SK-N-MC (cell line): ENCODE results near the gene ACSM5.
"Not testable (repeated sequence)": the region's sequence is repeated elsewhere in the genome, so short reads cannot be mapped to it uniquely, and the experiment has no call there.

Source experiments
- DNase-seq: peaks from one replicate; pipeline ENCODE4 v3.0.0-alpha.2; 2011; ENCODE audit warnings: low read depth, low spot score
- H3K27ac ChIP-seq: fragments of 200-600 bp; sonication (generic); 2 replicates; pipeline ENCODE4 v1.5.1; 2016; ENCODE audit warnings: mixed run types
- H3K36me3 ChIP-seq: fragments of 200-600 bp; sonication (generic); 2 replicates; pipeline ENCODE4 v1.6.1; 2017; ENCODE audit warnings: antibody characterized with exemption, low read length, mixed read lengths; ENCODE audit not compliant: insufficient read depth
- H3K4me3 ChIP-seq: fragments of 200-600 bp; sonication (generic); 2 replicates; pipeline ENCODE4 v1.5.1; 2016
- H3K9ac ChIP-seq: fragments of 200-600 bp; sonication (generic); 2 replicates; pipeline ENCODE4 v1.8.0; 2017; ENCODE audit warnings: mixed run types, mixed read lengths; ENCODE audit not compliant: insufficient read length
- H3K9me3 ChIP-seq: fragments of 200-600 bp; sonication (generic); 2 replicates; pipeline ENCODE4 v1.6.1; 2017; ENCODE audit warnings: low read depth, mild to moderate bottlenecking, antibody characterized with exemption, low read length, moderate library complexity, mixed read lengths
- EZH2 ChIP-seq: fragments of 200-600 bp; sonication (generic); IDR thresholded peaks from one replicate; pipeline ENCODE4 v1.6.1; 2017; ENCODE audit warnings: antibody characterized with exemption
- FOXP2 ChIP-seq: optimal IDR thresholded peaks from 2 replicates; pipeline ENCODE3; 2011; ENCODE audit warnings: mild to moderate bottlenecking, moderate library complexity; ENCODE audit not compliant: insufficient read depth; ENCODE audit errors: extremely low read length, control extremely low read depth
- POLR2AphosphoS5 ChIP-seq: IDR thresholded peaks from 2 replicates; pipeline ENCODE4 v1.6.1; 2012; ENCODE audit warnings: mild to moderate bottlenecking, low read depth, low read length, borderline replicate concordance

Gene ACSM5

DNA sequence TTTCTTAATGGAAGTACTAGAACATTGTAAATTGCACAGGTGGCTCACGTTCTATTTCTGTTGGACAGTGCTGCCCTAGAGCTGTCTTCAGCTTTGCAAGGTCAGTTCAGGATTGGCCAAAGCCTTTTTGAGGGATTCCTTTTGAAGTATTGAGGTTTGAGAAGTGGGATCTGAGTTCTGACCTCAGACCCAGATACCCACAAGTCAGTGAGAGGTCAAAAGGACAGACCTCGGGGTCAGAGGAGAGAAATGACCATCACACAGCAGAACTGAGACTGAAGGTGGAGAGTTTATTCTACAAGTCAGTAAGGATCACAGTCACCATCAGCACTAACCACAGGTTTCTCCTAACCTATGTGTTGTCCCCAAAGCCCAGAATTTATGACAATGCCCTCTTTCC is 1.7 kb downstream of the ACSM5 start:
- Histone ChIP-seq H3K4me3 (no peak overlapping the region), H3K36me3 (no peaks in the 10 kb centered on the region), H3K27ac (no peak overlapping the region), H3K9ac (no peak overlapping the region), H3K9me3 (no peaks in the 10 kb centered on the region)
- no peak for DNase-seq
- TF ChIP-seq POLR2AphosphoS5 (no peak), FOXP2 (no peak), EZH2 (no peak)

DNA sequence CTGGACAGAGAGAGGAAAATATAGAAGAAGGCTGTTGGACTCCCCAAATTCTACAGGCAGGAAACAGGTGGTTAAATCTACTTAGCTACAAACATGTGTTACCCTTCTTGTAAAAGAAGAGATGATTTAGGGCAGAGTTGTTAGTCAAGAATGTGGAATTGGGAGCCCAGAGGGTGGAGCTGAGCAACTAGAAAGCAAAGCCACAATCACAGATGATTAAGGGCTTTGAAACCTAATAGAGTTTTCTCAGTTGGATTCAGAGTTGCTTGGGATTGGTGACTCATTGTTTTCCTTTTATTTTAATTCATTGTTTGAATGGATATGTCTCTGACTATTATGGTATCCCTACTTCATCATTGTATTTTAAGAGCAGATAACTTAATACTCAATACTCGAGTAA is 6.2 kb downstream of the ACSM5 start:
- no peak for DNase-seq
- Histone ChIP-seq H3K9me3 (no peaks in the 10 kb centered on the region), H3K27ac (no peak overlapping the region), H3K36me3 (no peaks in the 10 kb centered on the region), H3K4me3 (no peak overlapping the region), H3K9ac (no peak overlapping the region)
- TF ChIP-seq FOXP2 = no peak
- TF ChIP-seq POLR2AphosphoS5 = no peak
- no peak for TF ChIP-seq EZH2

DNA sequence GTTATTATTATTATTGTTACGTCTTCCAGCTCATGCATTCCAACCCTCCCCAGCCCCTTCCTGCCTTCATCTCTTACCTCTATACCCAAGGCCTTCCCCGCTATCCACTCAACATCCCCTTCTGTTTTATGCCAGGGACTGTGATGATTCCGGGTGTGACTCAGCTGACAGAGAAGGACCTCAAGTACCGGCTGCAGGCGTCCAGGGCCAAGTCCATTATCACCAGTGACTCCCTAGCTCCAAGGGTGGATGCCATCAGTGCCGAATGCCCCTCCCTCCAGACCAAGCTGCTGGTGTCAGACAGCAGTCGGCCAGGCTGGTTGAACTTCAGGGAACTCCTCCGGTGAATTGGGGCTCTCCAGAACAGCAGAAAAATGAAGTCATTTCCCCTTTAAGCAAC is 9.8 kb downstream of the ACSM5 start:
- not testable (repeated sequence) for DNase-seq, H3K27ac ChIP-seq, H3K4me3 ChIP-seq, H3K36me3 ChIP-seq, H3K9ac ChIP-seq, H3K9me3 ChIP-seq

DNA sequence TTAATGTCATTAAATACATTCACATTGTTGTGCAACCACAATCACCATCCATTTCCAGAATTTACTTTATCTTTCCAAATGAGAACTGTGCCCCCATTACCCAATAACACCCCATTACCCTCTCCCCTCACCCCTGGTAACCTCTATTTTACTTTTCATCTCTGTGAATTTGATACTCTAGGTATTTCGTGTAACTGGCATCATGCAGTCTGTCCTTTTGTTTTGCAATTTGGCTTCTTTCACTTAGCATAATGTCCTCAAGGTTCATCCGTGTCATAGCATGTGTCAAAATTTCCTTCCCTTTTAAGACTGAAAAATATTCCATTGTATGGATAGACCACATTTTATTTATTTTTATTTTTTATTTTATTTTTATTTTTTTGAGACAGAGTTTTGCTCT is 12.4 kb downstream of the ACSM5 start:
- DNase-seq, H3K9ac ChIP-seq, H3K27ac ChIP-seq, H3K9me3 ChIP-seq, H3K36me3 ChIP-seq, H3K4me3 ChIP-seq: not testable (repeated sequence)

DNA sequence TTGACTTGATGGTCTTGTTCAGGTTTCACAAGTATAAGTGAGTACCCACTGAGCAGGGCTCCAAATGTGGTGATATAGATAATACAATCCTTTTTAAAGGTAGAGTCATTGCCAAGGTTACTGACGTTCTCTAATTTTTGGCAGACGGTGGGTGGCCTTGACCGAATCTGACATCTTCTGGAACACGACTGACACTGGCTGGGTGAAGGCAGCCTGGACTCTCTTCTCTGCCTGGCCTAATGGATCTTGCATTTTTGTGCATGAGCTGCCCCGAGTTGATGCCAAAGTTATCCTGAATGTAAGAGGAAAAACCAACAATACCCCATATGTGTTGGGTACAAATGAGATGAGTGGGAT is 14.4 kb downstream of the ACSM5 start:
- H3K9ac ChIP-seq, H3K9me3 ChIP-seq, DNase-seq, H3K36me3 ChIP-seq, H3K27ac ChIP-seq, H3K4me3 ChIP-seq: not testable (repeated sequence)

DNA sequence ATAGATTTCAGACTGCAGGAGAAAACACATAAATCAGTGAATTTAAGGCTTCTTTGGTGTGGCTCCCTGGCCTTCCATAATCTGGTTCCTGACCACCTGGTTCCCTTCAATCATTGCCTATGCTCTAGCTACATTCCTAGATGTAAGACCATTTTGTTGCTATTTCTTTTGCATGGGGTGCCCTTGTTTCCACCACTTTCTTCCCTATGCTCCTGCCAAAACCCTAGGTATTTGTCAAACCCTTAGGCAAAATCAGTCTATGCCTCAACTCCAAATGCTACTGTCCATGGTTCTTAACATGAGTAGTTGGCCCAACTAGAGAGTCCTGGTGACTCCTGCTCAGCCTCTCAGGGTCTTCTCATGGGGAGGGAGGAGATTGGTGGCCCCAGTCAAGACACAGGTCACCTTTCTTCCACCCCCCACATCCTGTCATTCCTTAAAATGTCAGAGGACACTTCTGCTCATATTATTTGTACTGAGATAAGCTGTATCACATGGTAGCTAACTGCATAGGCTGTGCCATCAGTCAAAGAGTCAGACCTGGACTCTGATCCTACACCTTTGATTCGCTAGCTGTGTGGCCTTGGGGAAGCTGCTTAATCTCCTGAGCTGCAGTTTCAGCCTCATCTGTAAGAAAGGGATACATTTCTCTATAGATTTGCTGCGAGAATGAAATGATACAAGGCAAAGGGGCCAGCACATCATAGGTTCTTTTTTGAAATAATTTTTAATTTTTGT is 15.0 kb downstream of the ACSM5 start:
- no peaks in the 10 kb centered on the region for H3K36me3 ChIP-seq
- no peak for DNase-seq
- no peak overlapping the region for H3K27ac ChIP-seq
- H3K4me3 ChIP-seq = no peak overlapping the region
- H3K9me3 ChIP-seq = no peaks in the 10 kb centered on the region
- no peak overlapping the region for H3K9ac ChIP-seq
- TF ChIP-seq FOXP2 (no peak), POLR2AphosphoS5 (no peak), EZH2 (no peak)

DNA sequence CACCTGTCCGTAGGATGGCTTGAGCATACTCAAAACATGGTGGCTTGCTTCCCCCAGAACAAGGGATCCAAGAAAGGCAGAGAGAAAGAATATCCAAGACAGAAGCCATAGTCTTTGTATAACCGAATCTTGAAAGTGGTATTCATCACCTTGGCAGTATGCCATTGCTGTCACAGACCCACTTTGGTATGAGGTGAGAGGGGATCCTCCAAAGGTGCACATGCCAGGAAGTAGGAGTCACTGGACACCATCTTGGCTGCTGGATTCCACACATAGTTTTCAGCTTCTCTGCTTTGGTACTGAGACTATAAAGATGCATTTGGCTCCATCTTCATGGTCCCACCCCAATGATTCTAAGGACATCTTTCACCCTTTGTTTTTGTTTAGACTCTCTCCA is 18.1 kb downstream of the ACSM5 start:
- H3K9ac ChIP-seq, H3K36me3 ChIP-seq, H3K9me3 ChIP-seq, H3K27ac ChIP-seq, H3K4me3 ChIP-seq, DNase-seq: not testable (repeated sequence)

DNA sequence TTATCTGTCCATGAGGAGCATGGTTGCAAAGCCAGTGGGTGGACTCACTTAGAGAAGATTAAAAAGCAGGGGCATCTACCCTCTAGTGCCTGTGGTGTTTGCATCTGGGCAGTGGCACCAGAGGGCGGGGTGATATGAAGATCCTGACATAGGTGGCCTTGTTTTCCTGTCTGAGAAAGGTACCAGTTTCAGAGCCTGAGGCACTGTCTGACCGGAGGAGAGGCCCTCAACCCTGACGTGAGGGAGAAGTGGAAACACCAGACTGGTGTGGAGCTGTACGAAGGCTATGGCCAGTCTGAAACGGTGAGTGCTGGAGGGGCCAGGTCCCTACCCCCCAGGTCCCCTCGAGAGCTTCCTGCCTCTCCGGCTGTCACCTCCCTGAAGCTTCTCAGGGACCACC is 20.2 kb downstream of the ACSM5 start:
- H3K9me3 ChIP-seq, H3K36me3 ChIP-seq, H3K9ac ChIP-seq, DNase-seq, H3K4me3 ChIP-seq, H3K27ac ChIP-seq: not testable (repeated sequence)

DNA sequence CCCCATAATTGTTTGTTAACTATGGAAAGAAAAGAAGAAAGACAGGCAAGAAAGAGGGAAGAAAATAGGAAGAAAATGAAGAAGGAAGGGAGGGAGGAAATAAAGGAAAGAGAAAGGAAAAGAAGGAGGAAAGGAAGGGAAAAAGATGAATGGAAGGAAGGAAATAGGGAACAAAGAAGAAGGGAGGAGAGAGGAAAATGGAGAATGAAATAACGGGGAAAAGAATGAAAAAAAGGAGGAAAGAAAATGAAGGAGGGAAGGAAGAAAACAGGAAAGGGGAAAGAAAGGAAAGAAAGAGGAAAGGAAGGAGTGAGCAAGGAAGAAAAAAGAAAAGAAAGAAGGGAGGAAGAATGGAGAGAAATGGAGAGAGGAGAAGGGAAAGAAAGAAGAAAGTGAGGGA is 21.1 kb downstream of the ACSM5 start:
- not testable (repeated sequence) for H3K9ac ChIP-seq, H3K9me3 ChIP-seq, H3K4me3 ChIP-seq, H3K27ac ChIP-seq, H3K36me3 ChIP-seq, DNase-seq

DNA sequence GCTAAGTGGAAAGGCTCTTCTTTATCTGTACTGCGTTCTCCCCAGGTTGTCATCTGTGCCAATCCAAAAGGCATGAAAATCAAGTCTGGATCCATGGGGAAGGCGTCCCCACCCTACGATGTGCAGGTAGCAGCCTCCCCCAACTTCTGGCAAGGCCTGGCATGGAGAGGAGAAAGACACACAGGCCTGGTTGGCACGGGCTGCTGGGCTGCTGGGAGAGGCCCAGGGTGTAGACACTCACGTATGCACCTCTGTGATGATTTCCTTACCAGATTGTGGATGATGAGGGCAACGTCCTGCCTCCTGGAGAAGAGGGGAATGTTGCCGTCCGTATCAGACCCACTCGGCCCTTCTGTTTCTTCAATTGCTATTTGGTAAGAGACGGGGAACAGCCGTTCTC is 21.6 kb downstream of the ACSM5 start:
- TF ChIP-seq EZH2 = no peak
- TF ChIP-seq FOXP2 = no peak
- TF ChIP-seq POLR2AphosphoS5 = no peak
- no peak overlapping the region for H3K4me3 ChIP-seq
- H3K27ac ChIP-seq = no peak overlapping the region
- H3K9ac ChIP-seq = no peak overlapping the region
- H3K36me3 ChIP-seq = no peaks in the 10 kb centered on the region
- no peak for DNase-seq
- H3K9me3 ChIP-seq = no peaks in the 10 kb centered on the region

DNA sequence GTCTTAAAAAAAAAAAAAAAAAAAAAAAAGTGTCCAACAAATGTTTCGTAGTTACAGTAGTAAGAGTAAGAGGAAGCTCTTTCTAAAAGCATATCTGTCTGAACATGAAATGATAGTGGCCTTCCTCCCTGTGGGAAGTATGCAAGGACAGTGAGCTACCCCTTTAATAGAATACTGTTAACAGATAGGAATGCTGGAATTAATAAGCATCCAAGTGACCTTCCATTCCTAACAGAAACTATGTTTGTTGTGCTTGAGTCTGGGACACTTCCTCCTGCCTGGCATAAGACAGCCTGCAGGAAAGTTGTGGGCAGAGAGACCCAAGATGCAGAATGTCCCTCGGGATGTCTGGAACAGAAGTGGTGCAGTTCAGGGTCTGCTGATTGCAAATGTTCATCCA is 29.6 kb downstream of the ACSM5 start:
- not testable (repeated sequence) for H3K9me3 ChIP-seq, H3K27ac ChIP-seq, H3K4me3 ChIP-seq, DNase-seq, H3K9ac ChIP-seq, H3K36me3 ChIP-seq

DNA sequence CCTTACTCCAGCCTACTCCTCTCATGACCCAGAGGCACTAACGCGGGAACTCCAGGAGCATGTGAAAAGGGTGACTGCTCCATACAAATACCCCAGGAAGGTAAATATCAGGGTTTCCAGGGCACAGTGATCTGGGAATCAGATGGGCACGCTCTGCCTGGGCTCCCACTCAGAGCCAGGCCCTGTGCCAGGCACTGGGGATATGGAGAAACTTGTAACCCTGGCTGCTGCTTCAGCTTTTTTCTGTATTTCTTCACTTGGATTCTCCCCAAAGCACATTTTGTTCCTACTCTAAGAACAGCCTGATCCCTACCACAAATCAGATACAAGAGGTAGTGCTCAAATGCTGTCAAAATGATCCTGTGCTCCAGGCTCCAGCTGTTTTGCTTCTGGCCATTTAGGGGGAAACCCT is 30.5 kb downstream of the ACSM5 start:
- H3K9ac ChIP-seq, DNase-seq, H3K27ac ChIP-seq, H3K36me3 ChIP-seq, H3K4me3 ChIP-seq, H3K9me3 ChIP-seq: not testable (repeated sequence)

DNA sequence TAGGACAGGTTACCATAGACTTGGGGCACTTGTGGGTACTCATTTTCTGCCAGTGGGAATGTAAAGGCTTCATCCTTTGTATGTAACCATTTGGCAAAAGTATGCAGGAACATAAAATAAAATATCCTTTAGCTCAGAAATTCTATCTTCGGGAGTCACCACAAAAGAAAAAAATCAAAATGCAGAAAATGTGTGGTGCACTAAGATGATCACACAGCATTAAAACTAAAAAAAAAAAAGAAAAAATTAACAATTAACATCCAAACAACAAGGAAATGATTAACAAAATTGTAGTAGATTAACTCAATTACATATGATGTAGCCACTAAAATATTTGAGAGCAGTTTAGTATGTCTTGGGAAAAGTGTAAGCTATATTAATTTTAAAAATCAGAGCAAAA is 31.4 kb downstream of the ACSM5 start:
- H3K36me3 ChIP-seq, DNase-seq, H3K9me3 ChIP-seq, H3K4me3 ChIP-seq, H3K9ac ChIP-seq, H3K27ac ChIP-seq: not testable (repeated sequence)
